Measurements from ENCODE around the gene AGRN.

DNA sequence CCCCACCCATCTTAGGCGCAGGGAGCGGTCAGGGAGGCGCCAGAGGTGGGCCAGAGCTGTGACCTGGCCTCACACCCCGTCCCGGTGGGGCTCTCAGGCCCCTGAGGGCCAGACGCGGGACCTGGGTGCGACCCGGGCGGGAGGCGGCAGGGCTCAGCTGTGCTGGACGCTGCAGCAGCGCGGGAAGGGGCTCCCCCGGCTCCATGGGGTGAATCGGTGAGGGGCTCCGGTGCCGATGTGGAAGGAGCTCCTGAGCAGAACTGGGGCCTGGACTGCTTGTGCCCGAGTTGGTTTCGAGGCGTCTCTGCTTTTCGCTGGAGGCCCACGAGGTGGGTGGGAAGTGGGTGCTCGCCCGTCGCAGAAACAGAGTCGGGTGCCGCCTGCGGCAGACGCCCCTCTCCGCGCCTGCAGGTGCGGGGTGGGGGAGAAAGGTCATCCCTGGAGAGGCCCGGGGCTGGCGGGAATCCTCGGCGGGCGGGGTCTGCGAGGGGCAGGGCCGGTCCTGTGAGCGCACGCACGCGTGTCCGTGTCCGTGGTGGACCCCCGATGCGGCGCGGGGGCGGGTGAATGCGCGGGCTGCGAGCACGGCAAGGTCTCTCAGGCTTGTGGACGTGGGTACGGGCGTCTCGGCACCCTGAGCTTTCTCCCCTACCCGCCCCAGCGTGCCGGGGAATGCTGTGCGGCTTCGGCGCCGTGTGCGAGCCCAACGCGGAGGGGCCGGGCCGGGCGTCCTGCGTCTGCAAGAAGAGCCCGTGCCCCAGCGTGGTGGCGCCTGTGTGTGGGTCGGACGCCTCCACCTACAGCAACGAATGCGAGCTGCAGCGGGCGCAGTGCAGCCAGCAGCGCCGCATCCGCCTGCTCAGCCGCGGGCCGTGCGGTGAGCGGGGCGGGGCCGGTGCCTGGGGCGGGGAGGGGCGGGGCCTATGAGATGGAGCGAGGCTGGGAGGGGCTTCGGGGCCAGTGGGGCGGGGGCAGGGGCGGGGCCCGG, 20.4 kb downstream of the AGRN start:
- TF ChIP-seq, protein P1, sequence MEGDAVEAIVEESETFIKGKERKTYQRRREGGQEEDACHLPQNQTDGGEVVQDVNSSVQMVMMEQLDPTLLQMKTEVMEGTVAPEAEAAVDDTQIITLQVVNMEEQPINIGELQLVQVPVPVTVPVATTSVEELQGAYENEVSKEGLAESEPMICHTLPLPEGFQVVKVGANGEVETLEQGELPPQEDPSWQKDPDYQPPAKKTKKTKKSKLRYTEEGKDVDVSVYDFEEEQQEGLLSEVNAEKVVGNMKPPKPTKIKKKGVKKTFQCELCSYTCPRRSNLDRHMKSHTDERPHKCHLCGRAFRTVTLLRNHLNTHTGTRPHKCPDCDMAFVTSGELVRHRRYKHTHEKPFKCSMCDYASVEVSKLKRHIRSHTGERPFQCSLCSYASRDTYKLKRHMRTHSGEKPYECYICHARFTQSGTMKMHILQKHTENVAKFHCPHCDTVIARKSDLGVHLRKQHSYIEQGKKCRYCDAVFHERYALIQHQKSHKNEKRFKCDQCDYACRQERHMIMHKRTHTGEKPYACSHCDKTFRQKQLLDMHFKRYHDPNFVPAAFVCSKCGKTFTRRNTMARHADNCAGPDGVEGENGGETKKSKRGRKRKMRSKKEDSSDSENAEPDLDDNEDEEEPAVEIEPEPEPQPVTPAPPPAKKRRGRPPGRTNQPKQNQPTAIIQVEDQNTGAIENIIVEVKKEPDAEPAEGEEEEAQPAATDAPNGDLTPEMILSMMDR (IDR thresholded peaks at IDR 0.05) = no peak
- peak in 1 of 2 donors; percentile 7 for TF ChIP-seq POLR2A (IDR thresholded peaks at IDR 0.05)

Measured in thyroid gland (tissue), 4 donors.